GM10266 (cell line): ENCODE results near the gene SAT2.
"Not testable (repeated sequence)": the region's sequence is repeated elsewhere in the genome, so short reads cannot be mapped to it uniquely, and the experiment has no call there.

ENCODE experiments used
- DNase-seq: peaks from one replicate; pipeline ENCODE4 v3.0.0; 2012; ENCODE audit errors: extremely low spot score
- CTCF ChIP-seq: IDR thresholded peaks from 2 replicates; pipeline ENCODE4 v1.5.1; 2012; ENCODE audit warnings: mild to moderate bottlenecking, low read depth; ENCODE audit not compliant: control insufficient read depth, insufficient read depth; ENCODE audit errors: missing control alignments

Gene SAT2

GRCh38 chr17:7611635-7612293, 15.9 kb downstream of the SAT2 start:
- no peak for TF ChIP-seq CTCF
- DNase-seq = no peak

DNA sequence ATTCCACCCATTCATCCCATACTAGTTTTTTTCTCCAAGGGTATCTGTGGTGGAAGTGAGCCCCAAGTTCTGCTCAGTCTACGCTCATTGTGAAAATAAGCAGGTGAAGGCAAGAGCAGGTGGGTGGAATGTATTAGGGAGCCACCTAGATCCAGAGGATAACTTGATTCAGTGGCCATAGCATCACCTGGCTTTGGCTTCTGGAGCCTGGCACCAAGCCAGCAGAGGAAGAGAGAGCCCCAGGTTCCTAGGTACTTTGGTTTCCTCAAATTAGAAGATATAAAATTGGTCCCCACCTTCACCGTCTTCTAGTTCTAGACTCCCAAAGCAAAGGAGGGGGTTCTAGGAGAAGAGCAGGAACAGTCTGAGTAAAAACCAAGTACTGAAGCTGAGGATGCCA, 17.0 kb downstream of the SAT2 start:
- DNase-seq = no peak
- TF ChIP-seq CTCF = no peak

- TF ChIP-seq CTCF = no peak
- DNase-seq = no peak
Measured at GRCh38 chr17:7606280-7606679, 21.3 kb downstream of the SAT2 start.

DNA sequence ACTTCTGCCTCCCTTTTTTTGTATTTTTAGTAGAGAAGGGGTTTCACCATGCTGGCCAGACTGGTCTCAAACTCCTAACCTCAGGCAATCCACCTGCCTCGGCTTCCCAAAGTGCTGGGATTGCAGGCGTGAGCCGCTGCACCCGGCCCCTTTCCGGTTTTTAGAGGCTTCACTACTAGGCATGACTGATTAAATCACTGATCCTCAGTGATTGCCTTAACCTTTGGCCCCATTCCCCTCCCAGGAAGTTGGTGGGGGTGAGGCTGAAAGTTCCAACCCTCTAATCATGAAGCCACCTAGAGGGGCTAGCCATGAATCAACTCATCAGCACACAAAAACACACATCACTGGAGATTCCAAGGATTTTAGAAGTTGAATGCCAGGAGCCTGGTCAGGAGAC, 30.1 kb downstream of the SAT2 start:
- not testable (repeated sequence) for DNase-seq

DNA sequence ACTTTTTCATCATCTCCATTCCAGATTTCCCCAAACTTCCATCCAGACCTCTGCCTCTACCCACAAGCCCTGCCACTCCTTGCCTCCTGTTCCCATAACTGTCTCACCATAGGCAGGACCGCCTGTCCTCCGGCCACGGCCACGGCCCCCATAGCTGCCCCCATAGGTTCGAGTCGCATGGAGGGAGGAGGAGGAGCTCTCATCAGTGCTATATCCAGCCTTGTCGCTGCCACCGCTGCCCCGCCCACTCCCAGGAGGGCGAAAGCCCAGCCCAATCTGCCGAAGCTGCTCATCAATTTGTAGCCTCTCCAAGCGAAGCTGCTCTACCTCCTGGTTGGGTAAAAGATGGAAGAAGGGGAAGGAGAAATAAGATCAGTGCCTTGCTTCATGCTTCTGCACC, 34.3 kb downstream of the SAT2 start:
- TF ChIP-seq CTCF = no peak
- no peak for DNase-seq

GRCh38 chr17:7592422-7593021, 35.1 kb downstream of the SAT2 start:
- no peak for TF ChIP-seq CTCF
- DNase-seq = no peak

GRCh38 chr17:7591596-7591995, 36.0 kb downstream of the SAT2 start:
- TF ChIP-seq CTCF = no peak
- DNase-seq = no peak
